Choroid plexus epithelial cell (primary cell): Measurements from ENCODE around the gene RPGRIP1L.
A peak's percentile ranks its signal among the peaks of the same experiment; 100 is the strongest.

Experiments
- DNase-seq: peaks from one replicate; pipeline ENCODE4 v3.0.0-alpha.2; 2010; ENCODE audit warnings: low read depth
- H3K4me3 ChIP-seq: 2 replicates; pipeline ENCODE4 v1.5.1; 2011; ENCODE audit warnings: low read depth, mild to moderate bottlenecking, control low read depth, low read length, moderate library complexity
- CTCF ChIP-seq: conservative IDR thresholded peaks from 2 replicates; pipeline ENCODE4 v1.5.1; 2011; ENCODE audit warnings: low read depth, mild to moderate bottlenecking, control low read depth, inconsistent platforms, low read length, moderate library complexity

RPGRIP1L gene

GRCh38 chr16:53642094-53642493, 61.6 kb downstream of the RPGRIP1L start:
- TF ChIP-seq CTCF, result no peak
- H3K4me3 ChIP-seq, result no peak overlapping the region
- DNase-seq, result peak; percentile 10

GRCh38 chr16:53636978-53637377, 66.7 kb downstream of the RPGRIP1L start:
- no peak for DNase-seq
- no peak overlapping the region for H3K4me3 ChIP-seq
- TF ChIP-seq CTCF, result no peak

GRCh38 chr16:53632526-53632925, 71.1 kb downstream of the RPGRIP1L start:
- DNase-seq, result peak; percentile 13
- H3K4me3 ChIP-seq, result no peak overlapping the region
- no peak for TF ChIP-seq CTCF

- no peak for TF ChIP-seq CTCF
- no peak for DNase-seq
- no peak overlapping the region for H3K4me3 ChIP-seq
Measured at GRCh38 chr16:53631236-53632025, 72.2 kb downstream of the RPGRIP1L start.

GRCh38 chr16:53629607-53630312, 73.9 kb downstream of the RPGRIP1L start:
- no peak for TF ChIP-seq CTCF
- DNase-seq, result no peak
- H3K4me3 ChIP-seq, result no peak overlapping the region

GRCh38 chr16:53629151-53629550, 74.5 kb downstream of the RPGRIP1L start:
- H3K4me3 ChIP-seq, result no peak overlapping the region
- DNase-seq, result no peak
- TF ChIP-seq CTCF, result no peak

GRCh38 chr16:53626811-53627210, 76.8 kb downstream of the RPGRIP1L start:
- peak; percentile 23 for DNase-seq
- no peak for TF ChIP-seq CTCF
- no peak overlapping the region for H3K4me3 ChIP-seq
